Activated CD4-positive, alpha-beta T cell treated with anti-CD3 and anti-CD28 coated beads, Interleukin-2, amount 50 U/mL, for 16 hours (primary cell): ENCODE results near the gene DKK3.
A peak's percentile ranks its signal among the peaks of the same experiment; 100 is the strongest.

Experiments
- DNase-seq: peaks from one replicate; pipeline ENCODE4 v3.0.0-alpha.2; 2020

DKK3 gene

GRCh38 chr11:11980841-11981308, 27.6 kb downstream of the DKK3 start:
- no peak for DNase-seq

GRCh38 chr11:11980200-11980599, 28.2 kb downstream of the DKK3 start:
- DNase-seq, result no peak

DNA sequence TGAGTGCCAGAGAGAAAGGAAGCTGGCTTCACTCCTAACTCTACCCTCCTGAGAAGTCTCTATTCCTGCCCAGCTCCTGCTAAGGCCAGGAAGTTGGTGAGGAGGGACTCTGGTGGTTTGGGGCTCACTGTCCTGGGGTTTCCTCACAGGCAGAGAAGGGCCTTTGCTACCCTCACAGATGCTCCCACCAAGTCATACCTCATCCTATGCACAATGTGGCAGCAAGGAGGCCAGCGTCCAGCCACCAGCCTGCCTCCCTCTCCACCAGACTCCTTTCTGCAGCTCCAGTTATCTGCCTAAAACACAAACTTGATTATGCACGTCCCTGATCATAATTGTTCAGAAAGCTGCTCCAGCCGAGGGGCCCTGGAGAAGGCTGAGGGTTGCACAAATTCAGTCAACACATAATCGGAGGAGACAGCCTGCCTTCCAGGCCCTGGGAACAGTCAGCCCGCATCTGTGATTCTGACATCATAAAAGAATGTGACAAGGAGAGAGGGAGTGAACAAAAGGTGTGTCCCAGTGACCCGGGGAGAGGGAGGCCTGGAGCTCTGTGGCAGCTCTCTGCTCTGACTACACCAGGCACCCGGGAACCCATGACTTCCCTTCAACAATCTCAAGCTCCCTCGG, 28.8 kb downstream of the DKK3 start:
- DNase-seq, result no peak

- DNase-seq, result no peak
Observed at GRCh38 chr11:11978792-11979487, 29.5 kb downstream of the DKK3 start.

- DNase-seq, result no peak
Observed at GRCh38 chr11:11978098-11978637, 30.3 kb downstream of the DKK3 start.

- no peak for DNase-seq
Observed at GRCh38 chr11:11977206-11977938, 31.1 kb downstream of the DKK3 start.

DNA sequence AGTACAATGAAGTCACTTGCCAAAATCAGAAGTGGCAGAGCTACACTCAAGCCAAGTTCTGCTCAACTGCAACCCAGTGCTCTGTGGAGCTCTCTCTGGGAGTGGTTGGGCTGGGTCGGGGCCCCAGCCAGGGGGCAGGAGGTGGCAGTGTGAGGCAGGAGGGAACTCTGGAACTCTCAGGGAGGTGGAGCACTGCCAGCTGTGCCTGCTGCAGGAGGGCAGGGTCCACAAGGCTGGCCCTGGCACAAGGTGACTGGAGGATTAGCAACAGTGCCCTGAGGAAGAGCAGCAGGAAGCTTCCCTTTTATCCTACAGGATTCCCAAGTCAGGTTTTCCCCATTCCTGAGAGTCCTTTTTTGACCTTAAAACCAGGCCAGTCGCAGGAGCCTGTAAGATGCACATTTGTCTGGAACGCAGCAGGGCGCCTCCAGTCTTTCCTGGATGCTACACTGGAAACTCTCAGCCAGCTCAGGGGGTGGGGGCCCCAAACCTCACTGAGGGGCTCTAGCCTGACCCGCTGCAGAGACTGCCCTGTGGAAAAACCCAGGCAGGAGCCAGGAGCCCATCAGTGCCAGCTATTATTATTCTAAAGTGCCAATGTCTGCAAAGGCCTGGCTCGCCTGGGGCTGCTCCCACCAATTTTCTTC, 31.8 kb downstream of the DKK3 start:
- DNase-seq, result no peak

GRCh38 chr11:11975201-11976092, 33.0 kb downstream of the DKK3 start:
- no peak for DNase-seq

GRCh38 chr11:11973866-11974265, 34.6 kb downstream of the DKK3 start:
- DNase-seq, result no peak

DNA sequence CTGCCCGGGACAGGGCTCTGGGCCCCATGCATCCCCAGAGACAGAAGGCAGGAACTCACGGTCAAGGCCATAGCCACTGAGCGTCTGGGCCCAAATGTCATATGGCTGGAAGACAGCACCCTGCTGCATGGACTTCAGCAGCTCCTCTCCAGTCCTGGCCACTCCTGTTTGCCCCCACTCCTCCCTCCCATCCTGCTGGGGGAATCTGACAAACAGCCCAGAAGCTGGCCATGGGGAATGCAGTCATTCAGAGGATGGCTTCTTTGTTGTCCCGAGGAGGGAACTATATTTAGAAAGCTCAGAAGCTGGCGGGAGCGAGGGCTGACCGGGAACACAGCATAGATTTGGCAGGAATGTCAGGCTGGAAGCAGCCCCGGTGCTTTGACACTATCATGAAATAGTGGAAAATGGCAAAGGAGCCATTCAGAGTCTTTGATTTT, 35.0 kb downstream of the DKK3 start:
- DNase-seq, result no peak

DNA sequence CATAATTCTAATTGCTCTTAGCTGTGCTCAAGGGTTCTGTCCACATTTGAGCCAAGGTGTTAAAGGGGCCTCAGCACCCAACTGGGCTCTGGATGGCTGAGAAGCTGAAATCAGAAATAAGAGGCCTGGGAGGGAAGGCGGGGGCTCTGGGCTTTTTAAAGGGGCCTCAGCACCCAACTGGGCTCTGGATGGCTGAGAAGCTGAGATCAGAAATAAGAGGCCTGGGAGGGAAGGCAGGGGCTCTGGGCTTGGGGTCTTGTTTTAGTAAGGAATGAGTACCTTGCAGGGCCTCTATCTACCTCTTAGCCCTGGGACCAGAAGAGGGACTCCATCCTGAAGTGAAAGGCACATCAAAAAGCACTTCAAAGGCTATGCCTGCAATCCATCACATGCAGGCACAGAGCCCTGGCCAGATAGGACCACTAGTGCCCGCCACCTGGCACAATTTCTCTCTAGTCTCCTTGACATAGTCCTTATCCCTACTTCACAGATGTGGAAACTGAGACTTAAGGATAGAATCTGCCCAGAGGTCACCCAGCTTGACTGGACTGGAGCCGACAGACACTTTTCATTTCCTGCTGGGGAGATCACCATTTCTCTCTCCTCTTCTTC, 35.6 kb downstream of the DKK3 start:
- DNase-seq, result no peak

GRCh38 chr11:11971906-11972547, 36.4 kb downstream of the DKK3 start:
- no peak for DNase-seq

DNA sequence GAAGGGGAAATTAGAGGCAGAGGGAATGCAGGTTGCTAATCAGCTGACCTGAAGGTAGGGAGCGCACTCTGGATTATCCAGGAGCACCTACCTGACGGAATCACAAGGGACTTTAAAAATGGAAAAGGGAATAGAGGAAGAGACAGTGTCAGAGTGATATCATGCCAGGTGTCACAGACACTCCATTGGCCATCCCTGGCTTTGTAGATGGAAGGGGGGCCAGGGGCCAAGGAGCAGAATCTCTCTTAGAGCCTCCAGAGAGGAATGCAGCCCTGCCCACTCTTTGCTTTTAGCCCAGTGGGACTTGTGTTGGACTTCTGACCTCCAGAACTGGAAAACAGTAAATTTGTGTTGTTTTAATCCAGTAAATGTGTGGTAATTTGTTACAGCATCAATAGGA, 37.9 kb downstream of the DKK3 start:
- no peak for DNase-seq

- no peak for DNase-seq
Observed at GRCh38 chr11:11969380-11970215, 38.8 kb downstream of the DKK3 start.

DNA sequence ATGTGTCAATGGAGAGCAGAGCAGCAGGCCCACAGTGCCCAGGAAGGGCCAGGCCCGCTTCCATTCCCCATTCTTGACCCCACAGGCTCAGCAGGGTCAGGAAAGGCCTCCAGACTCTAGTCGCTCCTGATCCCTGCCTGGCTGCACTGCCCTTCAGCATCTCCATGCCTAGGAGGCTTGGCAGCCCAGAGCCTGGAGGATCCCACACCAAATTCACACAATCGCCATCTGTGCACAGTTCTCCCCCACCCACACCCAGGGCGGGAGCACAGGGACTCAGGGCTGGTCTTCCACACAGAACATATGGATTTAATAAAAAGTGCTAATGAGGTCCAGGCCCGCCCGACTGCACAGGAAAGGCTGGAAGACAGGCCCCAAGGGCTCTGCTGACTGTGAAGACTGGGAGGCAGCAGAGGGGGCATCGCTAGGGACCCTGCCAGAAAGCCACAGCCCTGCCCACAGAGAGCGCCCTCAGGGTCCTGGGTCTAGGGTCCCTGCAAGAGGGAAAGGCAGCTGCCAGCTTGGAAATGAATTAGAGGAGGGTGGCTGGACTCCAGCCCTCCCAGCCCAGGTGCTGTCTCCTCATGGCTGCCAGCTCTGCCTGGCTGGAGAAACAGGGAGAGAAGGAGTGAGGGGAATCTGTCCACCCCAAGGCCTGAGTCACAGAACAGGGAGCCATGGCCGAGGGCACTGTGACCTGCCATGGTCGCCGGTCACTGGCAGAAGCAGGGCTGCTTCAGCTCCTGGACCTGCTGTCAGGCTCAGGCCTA, 39.7 kb downstream of the DKK3 start:
- DNase-seq, result no peak

GRCh38 chr11:11967669-11968510, 40.5 kb downstream of the DKK3 start:
- no peak for DNase-seq

DNA sequence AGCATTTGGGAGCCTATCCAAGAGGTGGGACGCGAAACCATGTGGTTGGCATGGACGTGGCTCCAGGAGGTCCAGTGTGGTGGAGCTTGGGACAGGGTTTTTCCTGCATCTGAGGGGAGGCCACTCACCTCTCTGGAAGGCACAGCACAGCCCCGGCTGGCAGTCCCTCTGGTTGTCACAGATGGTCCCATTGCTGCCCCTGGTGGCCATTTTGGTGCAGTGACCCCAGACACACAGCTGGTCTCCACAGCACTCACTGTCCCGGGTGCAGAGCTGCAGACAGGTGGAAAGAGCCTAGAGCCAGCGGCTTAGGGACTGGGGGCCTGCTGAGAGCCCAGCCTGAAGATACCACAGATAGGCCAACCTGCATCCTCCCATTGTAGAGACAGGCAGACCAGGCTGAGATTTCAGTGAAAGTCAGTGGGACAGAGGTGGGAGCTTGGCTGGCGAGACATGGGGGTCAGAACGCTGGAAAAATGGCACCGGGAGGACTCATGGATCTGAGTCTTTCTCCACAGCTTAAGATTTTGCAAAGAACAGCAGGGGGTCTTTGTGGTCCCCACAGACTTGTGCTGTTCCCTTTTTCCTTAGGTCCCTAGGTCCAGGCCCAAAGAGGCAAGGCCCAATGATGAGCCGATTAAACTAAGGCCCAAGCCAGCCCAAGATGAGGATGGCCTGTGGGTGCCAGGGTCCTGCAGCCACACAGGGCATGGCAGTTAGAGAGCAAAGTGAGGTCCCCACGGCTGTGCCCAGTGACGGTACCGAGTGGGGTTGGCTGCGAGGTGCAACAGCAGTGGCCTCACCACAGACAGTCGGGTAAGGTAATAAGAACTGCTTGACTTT, 41.4 kb downstream of the DKK3 start:
- DNase-seq, result peak; percentile 78
